Measurements from ENCODE around the gene MAP3K13.
"Not testable (repeated sequence)": the region's sequence is repeated elsewhere in the genome, so short reads cannot be mapped to it uniquely, and the experiment has no call there.

The MAP3K13 gene

DNA sequence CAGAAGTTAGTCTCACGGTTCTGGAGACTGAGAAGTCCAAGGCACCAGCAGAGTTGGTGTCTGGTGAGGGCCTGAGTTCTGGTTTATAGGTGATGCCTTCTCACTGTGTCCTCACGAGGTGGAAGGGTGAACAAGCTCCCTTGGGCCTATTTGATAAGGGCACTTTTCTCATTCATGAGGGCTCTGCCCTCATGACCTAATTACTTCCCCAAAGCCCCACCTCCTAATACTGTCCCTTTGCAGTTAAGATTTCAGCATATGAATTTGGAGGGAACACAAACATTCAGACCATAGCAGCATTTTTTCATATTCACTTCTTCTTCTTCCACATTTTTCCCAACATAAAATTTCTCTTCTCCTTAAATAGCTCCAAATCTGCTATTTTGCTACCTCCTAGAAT, 94.4 kb downstream of the MAP3K13 start:
- no peaks in the 10 kb centered on the region for H3K4me1 ChIP-seq (ENCODE audit: control insufficient read depth, insufficient read depth, low read length)
- H3K9me3 ChIP-seq (ENCODE audit: control insufficient read depth, insufficient read depth, low read length): no peaks in the 10 kb centered on the region
- no CpG with 5 or more reads among the region's 2 CpGs for WGBS (ENCODE audit: insufficient coverage, insufficient read length)
- H3K27ac ChIP-seq (ENCODE audit: low read length): no peak overlapping the region
- H3K4me3 ChIP-seq (ENCODE audit: low read length): no peak overlapping the region
- no peak for DNase-seq (ENCODE audit: low read depth, low spot score)
- H3K36me3 ChIP-seq (ENCODE audit: control insufficient read depth, insufficient read depth, low read length): no peaks in the 10 kb centered on the region
- no peaks in the 10 kb centered on the region for H3K27me3 ChIP-seq (ENCODE audit: control insufficient read depth, insufficient read depth, low read length)

DNA sequence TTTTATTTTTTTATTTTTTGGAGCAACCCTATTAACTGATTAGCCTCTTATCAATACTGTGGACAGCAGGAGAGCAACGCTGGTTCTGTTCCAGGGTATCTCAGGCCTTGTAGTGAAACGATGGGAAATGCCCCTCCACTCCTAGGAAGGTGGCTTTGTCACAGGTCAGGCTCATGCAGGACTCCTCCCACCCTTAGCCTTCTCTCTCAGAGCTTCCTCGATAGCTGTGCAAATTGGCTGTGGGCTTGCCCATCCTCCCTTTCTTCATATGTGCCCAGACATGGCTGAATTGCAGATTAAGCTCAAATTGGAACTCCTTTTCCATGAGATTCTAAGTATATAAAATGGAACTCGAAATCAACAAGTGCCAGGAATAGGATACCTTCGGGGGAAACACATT, 97.4 kb downstream of the MAP3K13 start:
- no peaks in the 10 kb centered on the region for H3K4me1 ChIP-seq (ENCODE audit: control insufficient read depth, insufficient read depth, low read length)
- no peak overlapping the region for H3K4me3 ChIP-seq (ENCODE audit: low read length)
- no peak for DNase-seq (ENCODE audit: low read depth, low spot score)
- WGBS (ENCODE audit: insufficient coverage, insufficient read length): no CpG with 5 or more reads among the region's 5 CpGs
- H3K27me3 ChIP-seq (ENCODE audit: control insufficient read depth, insufficient read depth, low read length): no peaks in the 10 kb centered on the region; the same call in 1 of the 2 replicates
- no peaks in the 10 kb centered on the region for H3K36me3 ChIP-seq (ENCODE audit: control insufficient read depth, insufficient read depth, low read length)
- H3K9me3 ChIP-seq (ENCODE audit: control insufficient read depth, insufficient read depth, low read length): no peaks in the 10 kb centered on the region
- no peak overlapping the region for H3K27ac ChIP-seq (ENCODE audit: low read length)

GRCh38 chr3:185460719-185461350, 97.9 kb downstream of the MAP3K13 start:
- H3K9me3 ChIP-seq (ENCODE audit: control insufficient read depth, insufficient read depth, low read length): no peaks in the 10 kb centered on the region
- no peaks in the 10 kb centered on the region for H3K4me1 ChIP-seq (ENCODE audit: control insufficient read depth, insufficient read depth, low read length)
- H3K36me3 ChIP-seq (ENCODE audit: control insufficient read depth, insufficient read depth, low read length): no peaks in the 10 kb centered on the region
- DNase-seq (ENCODE audit: low read depth, low spot score): no peak
- no peak overlapping the region for H3K27ac ChIP-seq (ENCODE audit: low read length)
- no peak overlapping the region for H3K4me3 ChIP-seq (ENCODE audit: low read length)
- H3K27me3 ChIP-seq (ENCODE audit: control insufficient read depth, insufficient read depth, low read length): no peaks in the 10 kb centered on the region; the same call in 1 of the 2 replicates
- WGBS (ENCODE audit: insufficient coverage, insufficient read length): no CpG with 5 or more reads among the region's 6 CpGs

- Histone ChIP-seq H3K27me3 (ENCODE audit: control insufficient read depth, insufficient read depth, low read length) (no peaks in the 10 kb centered on the region; the same call in 1 of the 2 replicates), H3K4me3 (ENCODE audit: low read length) (no peak overlapping the region), H3K4me1 (ENCODE audit: control insufficient read depth, insufficient read depth, low read length) (no peaks in the 10 kb centered on the region), H3K9me3 (ENCODE audit: control insufficient read depth, insufficient read depth, low read length) (no peaks in the 10 kb centered on the region), H3K36me3 (ENCODE audit: control insufficient read depth, insufficient read depth, low read length) (no peaks in the 10 kb centered on the region), H3K27ac (ENCODE audit: low read length) (no peak overlapping the region)
- no CpG with 5 or more reads among the region's 9 CpGs for WGBS (ENCODE audit: insufficient coverage, insufficient read length)
- no peak for DNase-seq (ENCODE audit: low read depth, low spot score)
Observed at GRCh38 chr3:185465471-185465870, 102.5 kb downstream of the MAP3K13 start.

DNA sequence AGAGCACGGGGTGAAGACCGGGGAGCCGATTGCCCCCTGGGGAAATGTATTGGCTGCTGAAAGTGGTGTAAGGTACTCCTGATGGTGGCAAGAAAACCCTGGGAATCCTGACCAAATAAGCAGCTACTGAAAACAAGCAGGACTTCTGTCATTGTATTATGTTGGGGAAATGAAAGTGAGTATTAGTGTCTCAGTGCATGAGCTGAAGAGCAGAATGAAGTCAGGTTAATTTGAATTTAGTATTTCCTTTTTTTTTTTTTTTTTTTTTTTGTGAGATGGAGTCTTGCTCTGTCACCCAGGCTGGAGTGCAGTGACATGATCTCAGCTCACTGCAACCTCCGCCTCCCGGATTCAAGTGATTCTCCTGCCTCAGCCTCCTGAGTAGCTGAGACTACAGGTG, 103.2 kb downstream of the MAP3K13 start:
- H3K27me3 ChIP-seq (ENCODE audit: control insufficient read depth, insufficient read depth, low read length); H3K4me1 ChIP-seq (ENCODE audit: control insufficient read depth, insufficient read depth, low read length); H3K27ac ChIP-seq (ENCODE audit: low read length); DNase-seq (ENCODE audit: low read depth, low spot score); H3K9me3 ChIP-seq (ENCODE audit: control insufficient read depth, insufficient read depth, low read length); H3K36me3 ChIP-seq (ENCODE audit: control insufficient read depth, insufficient read depth, low read length); H3K4me3 ChIP-seq (ENCODE audit: low read length): not testable (repeated sequence)
- no CpG with 5 or more reads among the region's 5 CpGs for WGBS (ENCODE audit: insufficient coverage, insufficient read length)

- Histone ChIP-seq H3K36me3 (ENCODE audit: control insufficient read depth, insufficient read depth, low read length) (no peaks in the 10 kb centered on the region), H3K27ac (ENCODE audit: low read length) (no peak overlapping the region), H3K27me3 (ENCODE audit: control insufficient read depth, insufficient read depth, low read length) (no peaks in the 10 kb centered on the region), H3K9me3 (ENCODE audit: control insufficient read depth, insufficient read depth, low read length) (no peaks in the 10 kb centered on the region), H3K4me3 (ENCODE audit: low read length) (no peak overlapping the region), H3K4me1 (ENCODE audit: control insufficient read depth, insufficient read depth, low read length) (no peaks in the 10 kb centered on the region)
- no peak for DNase-seq (ENCODE audit: low read depth, low spot score)
- WGBS (ENCODE audit: insufficient coverage, insufficient read length): no CpG with 5 or more reads among the region's 3 CpGs
Observed at GRCh38 chr3:185469542-185469941, 106.6 kb downstream of the MAP3K13 start.

GRCh38 chr3:185470323-185470722, 107.4 kb downstream of the MAP3K13 start:
- H3K4me1 ChIP-seq (ENCODE audit: control insufficient read depth, insufficient read depth, low read length): no peaks in the 10 kb centered on the region
- DNase-seq (ENCODE audit: low read depth, low spot score): peak; percentile 13
- H3K27me3 ChIP-seq (ENCODE audit: control insufficient read depth, insufficient read depth, low read length): no peaks in the 10 kb centered on the region
- H3K36me3 ChIP-seq (ENCODE audit: control insufficient read depth, insufficient read depth, low read length): no peaks in the 10 kb centered on the region
- whole genome bisulfite sequencing (ENCODE audit: insufficient coverage, insufficient read length): no CpG with 5 or more reads among the region's 3 CpGs
- H3K9me3 ChIP-seq (ENCODE audit: control insufficient read depth, insufficient read depth, low read length): no peaks in the 10 kb centered on the region
- no peak overlapping the region for H3K4me3 ChIP-seq (ENCODE audit: low read length)
- no peak overlapping the region for H3K27ac ChIP-seq (ENCODE audit: low read length)

GRCh38 chr3:185473290-185473815, 110.4 kb downstream of the MAP3K13 start:
- H3K4me1 ChIP-seq (ENCODE audit: control insufficient read depth, insufficient read depth, low read length): no peaks in the 10 kb centered on the region
- H3K4me3 ChIP-seq (ENCODE audit: low read length): no peak overlapping the region
- no peak for DNase-seq (ENCODE audit: low read depth, low spot score)
- H3K27ac ChIP-seq (ENCODE audit: low read length): no peak overlapping the region
- WGBS (ENCODE audit: insufficient coverage, insufficient read length): no CpG with 5 or more reads among the region's 15 CpGs
- H3K9me3 ChIP-seq (ENCODE audit: control insufficient read depth, insufficient read depth, low read length): no peaks in the 10 kb centered on the region
- no peaks in the 10 kb centered on the region for H3K27me3 ChIP-seq (ENCODE audit: control insufficient read depth, insufficient read depth, low read length)
- H3K36me3 ChIP-seq (ENCODE audit: control insufficient read depth, insufficient read depth, low read length): no peaks in the 10 kb centered on the region

GRCh38 chr3:185474922-185475321, 112.0 kb downstream of the MAP3K13 start:
- no CpG with 5 or more reads among the region's 6 CpGs for WGBS (ENCODE audit: insufficient coverage, insufficient read length)
- DNase-seq (ENCODE audit: low read depth, low spot score); H3K9me3 ChIP-seq (ENCODE audit: control insufficient read depth, insufficient read depth, low read length); H3K27me3 ChIP-seq (ENCODE audit: control insufficient read depth, insufficient read depth, low read length); H3K4me1 ChIP-seq (ENCODE audit: control insufficient read depth, insufficient read depth, low read length); H3K4me3 ChIP-seq (ENCODE audit: low read length); H3K36me3 ChIP-seq (ENCODE audit: control insufficient read depth, insufficient read depth, low read length); H3K27ac ChIP-seq (ENCODE audit: low read length): not testable (repeated sequence)

DNA sequence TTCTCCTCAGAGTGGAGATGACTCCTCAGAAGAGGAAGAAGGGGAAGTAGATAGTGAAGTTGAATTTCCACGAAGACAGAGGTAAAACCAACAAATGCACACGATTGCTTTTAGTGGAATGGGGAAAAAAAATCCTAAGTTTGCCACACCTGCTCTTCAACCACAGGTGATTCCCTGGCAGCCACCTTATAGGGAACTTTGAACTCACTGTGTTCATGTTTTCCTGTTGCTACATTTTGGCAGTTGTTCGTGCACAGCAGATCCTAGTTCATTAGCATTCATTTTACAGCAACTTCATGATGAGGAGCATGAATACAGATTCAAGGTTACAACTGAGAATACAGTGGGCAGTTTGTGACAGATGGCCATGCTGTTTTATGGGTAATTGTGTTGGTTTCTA, 114.4 kb downstream of the MAP3K13 start:
- H3K27ac ChIP-seq (ENCODE audit: low read length): no peak overlapping the region
- no peaks in the 10 kb centered on the region for H3K36me3 ChIP-seq (ENCODE audit: control insufficient read depth, insufficient read depth, low read length)
- whole genome bisulfite sequencing (ENCODE audit: insufficient coverage, insufficient read length): no CpG with 5 or more reads among the region's 3 CpGs
- no peaks in the 10 kb centered on the region for H3K4me1 ChIP-seq (ENCODE audit: control insufficient read depth, insufficient read depth, low read length)
- H3K27me3 ChIP-seq (ENCODE audit: control insufficient read depth, insufficient read depth, low read length): no peaks in the 10 kb centered on the region
- H3K4me3 ChIP-seq (ENCODE audit: low read length): no peak overlapping the region
- DNase-seq (ENCODE audit: low read depth, low spot score): no peak
- no peaks in the 10 kb centered on the region for H3K9me3 ChIP-seq (ENCODE audit: control insufficient read depth, insufficient read depth, low read length)

- H3K36me3 ChIP-seq (ENCODE audit: control insufficient read depth, insufficient read depth, low read length): no peaks in the 10 kb centered on the region
- H3K9me3 ChIP-seq (ENCODE audit: control insufficient read depth, insufficient read depth, low read length): no peaks in the 10 kb centered on the region
- H3K4me1 ChIP-seq (ENCODE audit: control insufficient read depth, insufficient read depth, low read length): no peaks in the 10 kb centered on the region
- no peaks in the 10 kb centered on the region for H3K27me3 ChIP-seq (ENCODE audit: control insufficient read depth, insufficient read depth, low read length)
- no CpG with 5 or more reads among the region's 2 CpGs for WGBS (ENCODE audit: insufficient coverage, insufficient read length)
- DNase-seq (ENCODE audit: low read depth, low spot score): no peak
- H3K4me3 ChIP-seq (ENCODE audit: low read length): no peak overlapping the region
- H3K27ac ChIP-seq (ENCODE audit: low read length): no peak overlapping the region
Observed at GRCh38 chr3:185479373-185479945, 116.5 kb downstream of the MAP3K13 start.
